Kidney epithelial cell (primary cell): Measurements from ENCODE around the gene EHF. TPM values are rescaled to one million over a fixed set of nuclear protein-coding genes. Genes with fewer than 3 reads are reported as not detected.

Experiments
- DNase-seq: peaks from one replicate; pipeline ENCODE4 v3.0.0-alpha.2; 2010; ENCODE audit warnings: low read depth
- H3K27me3 ChIP-seq: 2 replicates; pipeline ENCODE4 v1.6.0; 2011; ENCODE audit warnings: low read length; ENCODE audit not compliant: control insufficient read depth, insufficient read depth
- H3K36me3 ChIP-seq: 2 replicates; pipeline ENCODE4 v1.5.1; 2011; ENCODE audit warnings: low read length; ENCODE audit not compliant: control insufficient read depth, insufficient read depth
- H3K4me3 ChIP-seq: 2 replicates; pipeline ENCODE4 v1.5.1; 2011; ENCODE audit warnings: low read depth, mild to moderate bottlenecking, control low read depth, low read length
- CTCF ChIP-seq: IDR thresholded peaks from 2 replicates; pipeline ENCODE4 v1.5.1; 2011; ENCODE audit warnings: mild to moderate bottlenecking, moderate library complexity, low read length, control low read depth, inconsistent platforms; ENCODE audit not compliant: insufficient read depth, poor library complexity, severe bottlenecking
- total RNA-seq: library from RNA; depleted of rRNA; stranded (reverse); fragments of >200 nt; gene quantifications from 2 replicates; pipeline ENCODE4 v1.2.3, GENCODE V29; 2015

Gene EHF
- total RNA-seq, 1 donor from 2014 or later, result 45.8 TPM

DNA sequence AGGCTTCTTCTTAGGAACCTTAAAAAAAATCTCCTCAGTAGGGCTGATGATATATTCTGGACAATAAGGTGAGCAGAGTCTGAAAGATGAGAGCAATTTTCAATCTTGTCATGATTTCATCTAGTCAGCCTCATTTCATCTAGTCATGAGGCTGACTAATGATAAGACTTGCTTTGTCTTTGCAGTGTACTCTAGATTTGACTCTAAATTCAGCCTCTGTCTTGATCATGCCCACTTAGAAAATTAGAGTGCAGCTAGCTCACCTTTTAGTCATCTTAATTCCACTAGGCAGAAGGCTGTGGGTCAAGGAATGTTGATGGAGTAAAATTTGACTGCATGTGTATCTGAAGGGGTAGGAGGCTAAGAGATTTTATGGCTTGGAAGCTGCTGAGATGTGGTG lies 5.5 kb downstream of the EHF start:
- no peak for TF ChIP-seq CTCF
- no peaks in the 10 kb centered on the region for H3K27me3 ChIP-seq
- no peak for DNase-seq
- no peaks in the 10 kb centered on the region for H3K36me3 ChIP-seq
- no peak overlapping the region for H3K4me3 ChIP-seq

DNA sequence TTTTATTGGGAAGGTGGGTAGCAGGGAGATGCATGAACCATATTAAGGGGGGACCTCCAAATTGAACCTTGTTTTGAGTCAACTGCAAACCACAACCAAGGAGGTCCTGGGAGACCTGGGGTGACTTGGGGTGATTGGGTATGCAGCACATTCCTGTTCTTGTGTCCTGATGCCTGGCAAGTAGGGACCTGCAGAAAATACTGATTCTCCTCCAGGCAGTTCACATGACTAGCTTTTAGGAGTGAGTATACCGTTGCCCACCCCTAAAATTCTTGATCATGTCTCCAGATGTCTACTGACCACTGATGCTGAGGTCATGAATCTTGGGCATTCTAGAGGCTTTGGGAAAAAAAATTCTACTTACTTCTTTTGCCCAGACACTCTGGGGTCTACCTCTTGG lies 6.3 kb downstream of the EHF start:
- TF ChIP-seq CTCF, result no peak
- no peak for DNase-seq
- no peaks in the 10 kb centered on the region for H3K36me3 ChIP-seq
- H3K27me3 ChIP-seq, result no peaks in the 10 kb centered on the region
- H3K4me3 ChIP-seq, result no peak overlapping the region

DNA sequence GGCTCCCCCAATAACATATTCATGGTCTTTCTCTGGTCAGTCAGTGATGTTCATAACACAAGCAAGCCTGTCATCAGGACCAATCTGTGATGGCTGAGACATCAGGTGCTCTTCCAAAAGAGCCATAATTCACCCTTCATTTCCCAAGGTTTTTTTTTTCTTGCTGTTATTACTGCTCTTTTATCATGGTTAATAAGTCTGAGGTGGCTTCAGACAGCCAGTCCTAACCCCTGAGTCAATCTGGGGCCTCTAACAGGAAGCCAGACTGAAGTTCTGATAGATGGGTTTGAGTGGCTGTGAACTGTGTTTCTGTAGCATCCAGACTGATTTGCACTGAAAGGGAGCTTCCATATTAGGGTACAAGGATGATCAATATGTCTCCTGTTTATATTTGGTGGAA lies 8.8 kb downstream of the EHF start:
- TF ChIP-seq CTCF, result no peak
- Histone ChIP-seq H3K36me3 (no peaks in the 10 kb centered on the region), H3K4me3 (no peak overlapping the region), H3K27me3 (no peaks in the 10 kb centered on the region)
- no peak for DNase-seq

DNA sequence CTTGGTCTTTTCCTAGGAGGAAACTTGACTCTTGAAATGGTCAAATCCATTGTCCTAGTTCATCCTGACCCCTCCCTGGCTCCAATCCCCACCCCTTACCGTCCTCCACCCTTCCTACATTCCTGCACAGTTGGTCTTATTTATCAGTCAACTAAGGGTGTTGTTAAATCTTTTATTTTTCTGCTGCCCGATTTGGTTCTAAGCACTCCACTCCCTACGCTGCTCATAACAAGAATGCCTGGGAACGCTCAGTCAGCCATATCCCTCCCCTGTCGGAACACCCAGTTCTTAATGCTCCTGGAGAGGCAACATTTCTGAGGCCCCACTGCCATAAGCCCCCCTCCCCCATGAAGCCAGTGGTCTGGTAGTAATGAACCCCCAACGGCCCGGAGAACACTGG lies 9.7 kb downstream of the EHF start:
- no peaks in the 10 kb centered on the region for H3K27me3 ChIP-seq
- no peak overlapping the region for H3K4me3 ChIP-seq
- DNase-seq, result no peak
- TF ChIP-seq CTCF, result no peak
- no peaks in the 10 kb centered on the region for H3K36me3 ChIP-seq

- no peak for TF ChIP-seq CTCF
- Histone ChIP-seq H3K36me3 (no peaks in the 10 kb centered on the region), H3K4me3 (no peak overlapping the region), H3K27me3 (no peaks in the 10 kb centered on the region)
- no peak for DNase-seq
Observed at GRCh38 chr11:34631297-34631696, 10.4 kb downstream of the EHF start.

GRCh38 chr11:34631737-34632104 lies 10.8 kb downstream of the EHF start:
- no peak for DNase-seq
- Histone ChIP-seq H3K27me3 (no peaks in the 10 kb centered on the region), H3K36me3 (no peaks in the 10 kb centered on the region), H3K4me3 (no peak overlapping the region)
- TF ChIP-seq CTCF, result no peak
